Measurements from ENCODE around the gene TRIM49D2.
"Not testable (repeated sequence)": the region's sequence is repeated elsewhere in the genome, so short reads cannot be mapped to it uniquely, and the experiment has no call there.

TRIM49D2 gene

GRCh38 chr11:89923764-89924163 is at the start of gene TRIM49D2:
TSS of gene TRIM49D2 (plus strand) at chr11:89924064. CDS start at chr11:89926762, 2,698 bp downstream.
- not testable (repeated sequence) for DNase-seq

GRCh38 chr11:89877511-89877910 is 46.4 kb upstream of the TRIM49D2 start:
- DNase-seq: not testable (repeated sequence)

GRCh38 chr11:89893245-89893644 is 30.6 kb upstream of the TRIM49D2 start:
- not testable (repeated sequence) for DNase-seq

- not testable (repeated sequence) for DNase-seq
Measured at GRCh38 chr11:89900809-89901208, 23.1 kb upstream of the TRIM49D2 start.

- no peak for DNase-seq
Measured at GRCh38 chr11:89922195-89922660, 1.6 kb upstream of the TRIM49D2 start, which contains the start of gene TRIM49D1. TSS of gene TRIM49D1 (minus strand) at chr11:89922245. CDS start at chr11:89917710, 4,535 bp downstream.

GRCh38 chr11:89960833-89961232 is 37.0 kb downstream of the TRIM49D2 start:
- not testable (repeated sequence) for DNase-seq

GRCh38 chr11:89965737-89966136 is 41.9 kb downstream of the TRIM49D2 start, which contains the start of gene TRIM64:
TSS of gene TRIM64 (plus strand) at chr11:89966037. CDS start at chr11:89968504, 2,467 bp downstream.
- not testable (repeated sequence) for DNase-seq
